Astrocyte of the cerebellum (primary cell): ENCODE measurements around the gene STX16.
"Not testable (repeated sequence)": the region's sequence is repeated elsewhere in the genome, so short reads cannot be mapped to it uniquely, and the experiment has no call there.

ENCODE experiments used
- DNase-seq: peaks from one replicate; pipeline ENCODE4 v3.0.0-alpha.2; 2011; ENCODE audit warnings: low read depth
- H3K4me3 ChIP-seq: 2 replicates; pipeline ENCODE4 v1.5.1; 2011; ENCODE audit warnings: mild to moderate bottlenecking, low read depth, low read length, moderate library complexity
- CTCF ChIP-seq: IDR thresholded peaks from 2 replicates; pipeline ENCODE4 v1.5.1; 2012; ENCODE audit warnings: low read length, low read depth, moderate library complexity, mild to moderate bottlenecking; ENCODE audit errors: missing control alignments
- in situ Hi-C: cut with HindIII; loops from 2 replicates; pipeline ENCODE4 v1.10.0; 2017; ENCODE audit warnings: low sequenced_read_pairs

The STX16 gene

GRCh38 chr20:58719971-58720371 is 68.9 kb downstream of the STX16 start:
- DNase-seq = no peak
- no peak overlapping the region for H3K4me3 ChIP-seq
- TF ChIP-seq CTCF = no peak
- in situ Hi-C loops = no loop called here

- no peak for DNase-seq
- no peak for TF ChIP-seq CTCF
- H3K4me3 ChIP-seq = no peak overlapping the region
- in situ Hi-C loops = no loop called here
Observed at GRCh38 chr20:58720890-58721289, 69.8 kb downstream of the STX16 start.

- in situ Hi-C loops = no loop called here
- H3K4me3 ChIP-seq = no peak overlapping the region
- no peak for TF ChIP-seq CTCF
- DNase-seq = no peak
Observed at GRCh38 chr20:58721951-58722778, 71.1 kb downstream of the STX16 start.

GRCh38 chr20:58722877-58723627 is 72.0 kb downstream of the STX16 start:
- H3K4me3 ChIP-seq = no peak overlapping the region
- no peak for TF ChIP-seq CTCF
- no peak for DNase-seq
- in situ Hi-C loops = no loop called here

- DNase-seq = no peak
- H3K4me3 ChIP-seq = no peak overlapping the region
- TF ChIP-seq CTCF = no peak
- in situ Hi-C loops = no loop called here
Observed at GRCh38 chr20:58723628-58723984, 72.5 kb downstream of the STX16 start.

GRCh38 chr20:58726156-58726555 is 75.1 kb downstream of the STX16 start:
- in situ Hi-C loops, DNase-seq, H3K4me3 ChIP-seq: not testable (repeated sequence)
